HG03520 (cell line): ENCODE data around the gene DOCK9.

ENCODE experiments used
- ATAC-seq: cut with Tn5 transposase; IDR thresholded peaks from one replicate; pipeline ENCODE4 v1.9.1; 2021; ENCODE audit warnings: mild to moderate bottlenecking, moderate library complexity; ENCODE audit not compliant: unreplicated experiment

DOCK9 gene

GRCh38 chr13:98978280-98978679 lies 416 bp upstream of the DOCK9 start:
- ATAC-seq, result no peak

DNA sequence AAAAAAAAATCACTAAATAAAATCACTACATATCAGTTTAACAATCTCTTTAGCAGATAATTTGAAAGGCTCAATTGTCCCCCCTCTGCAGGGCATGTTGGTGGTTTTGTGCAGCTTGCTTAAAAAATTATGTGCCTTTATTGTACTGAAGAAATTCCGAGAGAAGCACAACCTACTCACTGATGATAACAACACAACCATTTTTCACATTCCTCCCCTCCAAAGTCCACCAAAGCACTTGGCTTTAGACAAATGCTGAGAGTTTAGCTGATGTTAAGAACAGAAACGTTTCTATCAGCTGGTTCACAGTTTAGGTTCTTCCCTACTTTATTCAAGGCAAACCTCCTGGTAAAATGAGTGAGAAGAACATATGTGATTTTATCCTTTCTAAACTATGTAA lies 923 bp downstream of the DOCK9 start:
- ATAC-seq, result no peak

DNA sequence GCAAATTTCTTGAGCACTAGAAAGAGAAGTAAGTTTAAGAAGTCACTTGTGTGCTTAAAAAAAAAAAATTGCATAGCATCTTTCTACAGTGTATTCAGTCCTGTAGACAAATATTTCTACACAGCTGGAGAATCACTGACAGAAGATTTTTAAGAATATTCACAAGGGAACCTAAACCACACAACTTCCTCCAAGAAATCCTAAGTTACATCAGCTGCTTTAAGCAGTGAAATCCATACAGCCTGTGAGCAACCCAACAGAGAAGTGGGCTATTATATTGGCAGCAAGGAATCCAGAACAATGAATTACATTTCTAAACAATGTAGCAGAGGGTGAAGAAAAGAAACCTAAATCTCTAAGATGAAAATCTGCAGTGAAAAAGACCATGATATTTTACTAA lies 1.5 kb downstream of the DOCK9 start:
- no peak for ATAC-seq

GRCh38 chr13:98975822-98976261 lies 2.0 kb downstream of the DOCK9 start:
- ATAC-seq, result no peak

DNA sequence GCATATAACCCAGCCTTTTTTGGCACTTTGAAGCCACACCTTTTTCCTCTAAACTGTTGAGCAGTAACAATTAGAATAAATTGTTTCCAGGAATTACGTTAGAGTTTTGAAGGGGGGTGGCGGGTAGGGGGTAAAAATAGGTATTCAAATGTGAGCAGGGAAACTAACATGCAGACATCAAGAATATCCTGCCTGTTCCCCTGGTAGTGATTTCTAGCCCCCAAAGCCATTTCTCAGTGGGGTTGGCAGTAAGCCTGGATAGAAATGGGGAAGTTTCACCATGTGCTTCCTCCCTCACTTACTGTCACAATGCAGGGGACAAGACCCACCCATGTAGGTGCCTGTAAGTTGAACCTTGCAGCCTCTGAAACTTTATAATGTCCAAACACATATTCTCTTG lies 3.8 kb downstream of the DOCK9 start:
- no peak for ATAC-seq

DNA sequence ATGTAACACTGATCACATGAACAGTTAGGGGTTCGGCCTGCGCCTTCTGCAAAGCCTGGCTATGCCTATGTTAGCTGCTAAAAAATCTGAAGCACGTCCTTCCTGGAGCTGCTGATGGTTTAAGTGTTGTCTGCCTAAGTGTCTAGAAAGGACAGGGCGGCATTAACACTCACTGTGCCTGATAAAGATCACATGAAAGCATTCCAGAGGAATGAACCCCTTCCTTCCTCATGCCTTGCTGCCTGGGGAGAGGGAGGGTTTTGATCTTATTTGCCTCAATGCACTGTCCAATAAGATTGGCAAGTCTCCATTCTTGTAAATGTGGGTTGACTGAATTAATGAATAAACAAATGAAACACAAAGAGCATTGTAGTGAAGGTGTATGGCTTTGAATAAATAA lies 5.2 kb downstream of the DOCK9 start:
- no peak for ATAC-seq

- no peak for ATAC-seq
These were observed 5.8 kb downstream of the DOCK9 start for GRCh38 chr13:98972059-98972458.

GRCh38 chr13:98970330-98970729 lies 7.5 kb downstream of the DOCK9 start:
- ATAC-seq, result no peak

- no peak for ATAC-seq
These were observed 10.4 kb downstream of the DOCK9 start for GRCh38 chr13:98967491-98967890.

GRCh38 chr13:98966019-98966418 lies 11.8 kb downstream of the DOCK9 start:
- no peak for ATAC-seq

DNA sequence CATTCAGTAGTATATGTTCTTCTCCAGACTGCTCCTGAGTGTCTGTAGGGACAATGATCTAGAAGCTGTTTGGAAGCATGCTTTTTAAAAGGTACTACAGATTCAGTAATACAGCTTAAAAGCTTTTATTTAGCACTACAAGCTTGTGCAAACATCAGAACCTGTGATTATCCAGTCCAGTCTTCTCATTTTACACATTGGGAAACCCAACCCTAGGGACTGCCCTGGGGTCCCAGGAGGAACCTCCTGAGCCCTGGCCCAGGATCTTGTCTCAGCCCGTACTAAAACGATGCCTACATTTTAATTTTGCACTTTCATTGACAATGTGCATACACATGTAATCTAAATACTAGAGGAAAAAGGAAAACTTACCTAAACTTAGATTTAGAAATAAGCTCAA lies 12.5 kb downstream of the DOCK9 start:
- ATAC-seq, result no peak

DNA sequence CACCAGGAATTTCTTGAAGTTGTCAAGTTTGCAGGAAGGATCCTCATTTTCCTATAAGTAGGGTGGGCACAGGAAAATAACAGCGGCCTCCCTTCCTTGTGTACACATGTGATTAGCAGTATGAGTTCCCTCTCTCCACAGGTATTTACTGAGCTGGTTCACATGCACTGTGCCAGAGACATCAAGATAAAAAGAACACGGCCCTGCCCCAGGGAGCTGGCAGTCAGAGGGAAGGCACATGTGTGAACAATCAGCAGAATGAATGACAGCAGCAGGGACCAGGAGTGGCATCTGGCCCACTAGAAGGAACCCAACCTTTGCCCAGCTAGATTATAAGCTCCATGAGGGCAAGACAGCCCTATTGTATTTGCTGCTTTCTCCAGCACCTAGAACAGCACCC lies 13.9 kb downstream of the DOCK9 start:
- no peak for ATAC-seq

DNA sequence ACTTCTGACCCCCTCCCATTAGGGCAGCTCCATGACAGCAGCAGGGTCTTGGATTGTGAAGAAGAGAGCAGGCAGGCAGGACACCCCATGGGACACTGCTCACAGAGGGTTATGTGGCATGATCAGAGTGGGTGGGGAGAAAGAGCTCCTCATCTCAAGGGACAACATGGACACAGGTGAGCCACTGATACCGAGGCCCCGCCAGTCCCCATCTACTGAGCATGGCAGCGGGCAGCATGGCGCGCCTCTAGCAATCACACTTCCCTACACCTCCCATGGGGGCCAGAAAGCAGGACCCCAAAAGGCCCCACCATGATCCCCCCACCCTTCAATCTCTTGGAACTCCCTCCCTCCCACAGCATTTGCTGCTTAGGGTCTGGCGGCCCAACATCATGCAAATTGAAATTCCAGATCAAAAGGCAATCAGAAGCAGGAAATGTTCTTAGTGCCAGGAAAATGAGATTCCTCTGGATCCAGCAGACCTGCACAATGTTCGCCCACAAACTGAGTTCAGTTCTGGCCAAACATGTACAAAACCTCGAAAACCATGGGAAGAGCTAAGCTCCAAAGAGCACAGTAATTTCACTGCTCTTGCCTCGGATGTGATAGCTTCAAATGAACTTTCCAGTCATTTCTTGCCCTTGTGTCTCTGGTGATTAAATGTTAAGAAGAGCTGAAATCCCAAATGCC lies 14.8 kb downstream of the DOCK9 start:
- ATAC-seq, result no peak

GRCh38 chr13:98961503-98962105 lies 16.3 kb downstream of the DOCK9 start:
- no peak for ATAC-seq

DNA sequence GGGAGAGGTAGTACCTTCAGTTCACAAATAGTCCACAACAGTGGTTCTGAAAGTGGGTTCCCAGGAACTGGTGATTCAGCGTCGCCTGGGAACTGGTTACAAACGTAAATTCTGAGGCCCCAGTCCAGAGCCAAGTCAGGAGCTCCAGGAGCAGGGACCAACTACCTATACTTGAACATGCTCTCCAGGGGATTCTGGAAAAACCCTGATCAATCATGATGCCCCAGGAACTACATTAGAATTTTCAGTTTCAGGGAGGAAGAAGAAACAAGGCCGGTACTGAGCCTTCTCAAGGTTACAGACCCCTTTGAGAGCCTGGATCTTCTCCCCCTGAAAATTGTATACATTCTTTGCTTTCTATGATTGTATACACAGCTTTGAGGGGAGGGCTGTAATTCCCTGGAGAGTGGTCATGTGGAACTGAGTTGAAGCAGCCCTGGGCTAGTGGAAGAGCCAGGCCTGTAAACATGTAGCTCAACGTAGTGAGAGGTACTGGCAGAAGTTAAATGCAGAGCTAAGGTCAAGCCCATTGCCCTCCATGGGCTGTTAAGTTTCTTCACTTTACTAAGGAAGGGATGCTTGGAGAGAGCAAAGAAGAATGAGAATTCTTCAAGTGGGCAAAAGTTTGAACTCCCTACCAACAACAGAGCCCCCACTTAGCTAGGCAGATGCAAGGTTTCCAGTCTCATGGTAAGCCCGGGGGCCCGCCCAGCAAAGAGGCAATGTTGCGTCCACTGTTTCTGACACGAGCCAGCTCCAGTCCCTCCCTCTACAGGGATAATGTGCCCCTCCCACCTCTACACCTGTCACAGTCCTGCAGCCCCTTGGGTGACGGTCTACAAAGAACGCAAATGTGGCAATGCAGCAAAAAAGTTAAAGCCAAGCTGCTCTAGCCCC lies 17.0 kb downstream of the DOCK9 start:
- ATAC-seq, result no peak

DNA sequence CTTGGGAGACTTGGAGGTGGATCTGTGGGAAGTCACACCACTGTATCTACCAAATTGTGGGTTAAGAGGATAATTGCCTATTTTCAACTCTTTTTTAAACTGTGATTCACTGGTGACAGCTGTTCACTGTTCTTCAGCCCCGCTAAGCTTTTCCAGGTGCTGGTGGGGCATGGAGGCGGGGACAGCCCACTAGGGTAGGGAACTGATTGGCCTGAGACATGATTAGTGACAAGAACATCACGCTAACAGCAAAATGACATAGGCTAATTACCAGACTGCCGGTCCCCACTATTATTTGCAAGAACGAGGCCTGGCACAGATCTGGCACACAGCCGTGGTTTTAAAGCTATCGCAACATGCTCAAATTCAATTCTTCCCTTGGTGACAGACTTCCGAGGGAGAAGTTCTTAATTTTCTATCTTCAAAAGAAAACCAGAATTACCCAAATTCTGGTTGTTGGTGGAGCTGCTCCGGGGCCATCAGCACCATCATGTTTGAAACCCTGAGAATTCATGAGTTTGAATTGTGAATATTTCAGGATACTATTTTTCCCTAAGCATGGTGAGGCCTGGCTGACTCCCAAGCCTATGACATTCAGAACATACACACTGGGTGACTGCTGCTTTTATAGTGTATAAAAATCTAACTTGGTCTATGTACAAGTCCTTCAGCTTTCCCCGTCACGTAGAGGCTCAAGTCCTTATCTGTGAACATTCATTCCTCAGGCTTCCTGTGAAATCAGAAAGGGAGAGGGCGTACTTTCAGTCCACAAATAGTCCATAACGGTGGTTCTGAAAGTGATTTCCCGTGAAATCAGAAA lies 17.9 kb downstream of the DOCK9 start:
- no peak for ATAC-seq

DNA sequence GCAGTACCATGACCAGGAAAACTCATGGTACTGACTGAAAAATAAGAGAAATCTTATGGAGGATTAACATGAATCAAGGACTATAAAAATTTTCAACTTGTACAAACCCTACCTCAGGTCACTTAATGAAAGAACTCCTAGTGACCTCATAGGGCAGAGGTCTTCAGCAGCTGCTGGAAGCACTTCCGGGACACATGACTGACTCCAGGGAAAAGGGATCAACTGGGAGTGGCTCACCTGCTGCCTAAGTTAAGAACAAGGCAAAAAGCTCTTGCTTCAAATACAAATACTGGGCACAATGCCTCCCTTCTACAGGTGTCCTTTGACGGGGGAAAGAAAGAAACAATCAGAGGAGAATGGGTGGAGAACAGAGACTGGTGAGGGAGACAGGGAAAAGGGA lies 18.6 kb downstream of the DOCK9 start:
- no peak for ATAC-seq

DNA sequence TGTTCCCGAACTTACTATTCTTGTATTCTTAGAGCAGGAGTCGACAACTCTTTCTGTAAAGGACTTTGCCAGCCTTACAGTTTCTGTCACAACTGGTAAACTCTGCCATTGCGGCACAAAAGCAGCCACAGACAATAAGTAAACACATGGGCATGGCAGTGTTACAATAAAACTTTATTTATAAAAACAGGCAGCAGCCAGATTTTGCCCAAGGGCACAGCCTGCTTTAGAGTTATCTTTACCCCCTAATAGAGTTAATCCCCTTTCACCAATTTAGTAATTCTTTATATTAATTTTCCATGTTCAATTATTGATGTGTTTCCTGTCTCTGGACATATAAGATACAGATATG lies 19.4 kb downstream of the DOCK9 start:
- no peak for ATAC-seq

DNA sequence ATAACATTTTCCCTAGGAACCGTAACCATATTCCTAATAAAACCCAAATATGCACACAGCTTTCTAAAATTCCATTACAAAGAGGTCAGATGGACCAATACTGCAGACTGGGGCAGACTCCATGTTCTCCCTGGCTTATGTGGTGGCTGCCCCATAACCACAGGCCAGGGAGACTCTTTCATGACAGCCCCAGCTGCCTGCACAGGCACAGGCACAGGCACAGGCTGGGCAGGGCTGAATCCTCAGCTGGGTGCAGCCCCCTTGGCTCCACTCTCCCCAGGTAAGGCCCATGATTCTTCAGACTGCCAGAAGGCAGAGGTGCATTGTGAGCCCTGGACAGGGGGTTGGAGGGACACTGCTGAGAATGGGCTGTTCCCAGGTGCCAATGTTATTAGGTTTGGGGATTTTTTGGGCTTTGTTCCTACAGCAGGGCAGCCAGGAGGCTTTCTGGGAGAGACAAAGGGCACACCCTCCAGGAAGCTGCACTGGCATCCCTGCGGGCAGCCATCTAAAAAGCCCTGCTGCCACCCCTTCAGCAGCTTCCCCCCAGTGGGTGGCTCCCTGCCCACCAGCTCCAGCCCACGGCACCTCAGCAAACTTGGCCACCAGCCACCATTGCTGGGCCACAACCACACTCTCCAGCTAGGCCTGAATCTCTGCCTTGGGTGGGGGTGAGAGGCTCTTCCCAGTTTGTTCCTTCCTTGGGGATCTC lies 20.0 kb downstream of the DOCK9 start:
- ATAC-seq, result no peak

DNA sequence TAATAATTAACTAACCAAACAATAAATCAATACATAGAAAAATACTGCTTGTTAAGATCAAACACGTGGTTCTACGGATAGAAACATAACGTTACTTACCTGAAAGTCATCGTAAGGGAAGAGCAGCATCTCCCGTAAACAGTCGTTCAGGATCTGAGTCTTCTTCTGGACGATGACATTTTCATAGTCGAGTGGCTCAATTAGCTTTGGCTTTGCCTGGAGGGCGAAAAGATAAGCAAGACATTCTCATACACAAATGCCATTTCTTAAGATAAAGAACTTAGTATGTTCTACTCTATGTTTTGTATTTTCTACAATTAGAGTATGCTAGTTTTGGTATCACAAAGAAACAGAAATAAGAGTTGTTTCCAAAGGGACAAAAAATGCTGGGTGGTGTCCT lies 22.5 kb downstream of the DOCK9 start:
- ATAC-seq, result no peak

DNA sequence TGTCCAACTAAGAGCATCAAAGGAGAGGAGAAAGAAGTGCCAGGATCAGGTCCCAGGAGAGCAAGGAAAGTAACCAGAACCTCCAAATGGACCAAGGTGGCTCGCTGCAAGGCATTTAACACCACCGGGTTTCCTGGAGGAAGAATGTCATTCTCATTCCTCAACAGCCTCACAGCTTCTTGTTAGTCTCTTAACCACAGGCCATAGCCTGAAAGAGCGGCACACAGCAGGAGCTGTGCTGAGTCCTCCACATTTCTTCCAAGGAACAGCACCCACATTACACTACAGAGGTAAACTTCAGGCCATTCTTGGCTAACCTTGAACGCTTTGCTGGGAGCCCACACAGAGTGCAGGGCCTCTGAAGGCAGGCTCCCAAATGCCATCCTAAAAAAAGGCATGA lies 23.6 kb downstream of the DOCK9 start:
- no peak for ATAC-seq
